T-helper 9 cell (primary cell): Measurements from ENCODE around the gene PTGES3L.

Experiments
- DNase-seq: peaks from one replicate; pipeline ENCODE4 v3.0.0-alpha.2; 2020

The PTGES3L gene

DNA sequence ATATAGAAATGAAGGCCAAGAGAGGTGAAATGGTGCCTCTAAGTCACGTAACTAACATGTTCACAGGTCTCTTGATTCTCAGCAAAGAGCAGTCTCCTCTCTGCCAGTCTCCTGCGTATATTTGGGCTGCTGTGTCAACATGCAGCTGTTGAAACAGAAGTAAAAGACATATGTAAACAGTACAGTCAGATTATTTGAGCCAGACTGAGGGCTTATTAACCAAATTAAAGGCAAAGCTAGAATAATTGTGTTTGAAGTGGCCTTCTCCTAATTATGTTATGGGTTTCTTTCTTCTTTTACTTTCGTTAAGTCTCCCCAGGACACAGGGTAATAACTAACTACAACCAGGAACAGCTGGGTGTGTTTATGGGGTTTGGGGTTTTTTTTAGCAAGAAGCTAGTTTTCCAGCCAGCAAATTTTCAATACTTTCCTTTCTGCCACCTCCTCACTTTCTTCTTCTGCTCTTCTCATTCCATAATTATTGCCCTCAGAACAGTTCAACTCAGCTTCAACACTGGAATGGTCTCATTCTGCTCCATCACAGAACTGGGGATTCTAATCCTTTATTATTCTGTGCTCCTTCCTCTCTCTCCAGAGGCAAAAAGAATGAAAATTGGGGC, 60.9 kb downstream of the PTGES3L start:
- no peak for DNase-seq
